EL (cell line): Measurements from ENCODE around the gene SUMO4.

Experiments used
- DNase-seq: peaks from one replicate; pipeline ENCODE4 v3.0.0-alpha.2; 2016

SUMO4 gene

GRCh38 chr6:149400050-149400449, at the start of gene SUMO4:
TSS of gene SUMO4 (plus strand) at chr6:149400262. CDS start at chr6:149400392, 130 bp downstream.
- DNase-seq: no peak

GRCh38 chr6:149354009-149354408, 46.1 kb upstream of the SUMO4 start:
- no peak for DNase-seq

DNA sequence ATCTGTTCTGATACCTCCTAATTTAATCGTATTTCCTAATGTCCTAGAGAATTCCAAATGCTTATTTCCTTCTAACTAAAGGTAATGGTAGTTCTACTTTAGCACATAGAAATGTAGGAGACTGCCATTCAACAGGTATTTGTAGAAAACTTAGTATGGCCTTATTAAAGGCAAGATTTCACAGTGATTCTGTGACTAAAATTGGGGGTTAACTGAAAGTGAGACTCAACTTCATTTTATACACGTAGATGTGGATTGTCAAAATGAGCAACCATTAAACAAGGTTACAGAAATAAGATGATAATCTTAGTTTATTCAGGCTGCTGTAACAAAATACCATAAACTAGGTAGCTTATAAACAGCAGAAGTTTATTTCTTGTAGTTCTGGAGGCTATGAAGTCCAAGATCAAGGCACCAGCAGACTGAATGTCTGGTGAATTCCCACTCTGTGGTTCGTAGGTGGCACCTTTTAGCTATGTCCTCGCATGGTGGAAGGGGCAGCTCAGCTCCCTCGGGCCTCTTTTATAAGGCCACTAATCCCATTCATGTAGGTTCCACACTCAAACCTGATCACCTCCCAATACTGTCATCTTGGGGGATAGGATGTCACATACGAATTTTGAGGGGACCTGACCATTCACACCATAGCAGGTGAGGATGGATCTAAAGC, 43.8 kb upstream of the SUMO4 start:
- DNase-seq: no peak

DNA sequence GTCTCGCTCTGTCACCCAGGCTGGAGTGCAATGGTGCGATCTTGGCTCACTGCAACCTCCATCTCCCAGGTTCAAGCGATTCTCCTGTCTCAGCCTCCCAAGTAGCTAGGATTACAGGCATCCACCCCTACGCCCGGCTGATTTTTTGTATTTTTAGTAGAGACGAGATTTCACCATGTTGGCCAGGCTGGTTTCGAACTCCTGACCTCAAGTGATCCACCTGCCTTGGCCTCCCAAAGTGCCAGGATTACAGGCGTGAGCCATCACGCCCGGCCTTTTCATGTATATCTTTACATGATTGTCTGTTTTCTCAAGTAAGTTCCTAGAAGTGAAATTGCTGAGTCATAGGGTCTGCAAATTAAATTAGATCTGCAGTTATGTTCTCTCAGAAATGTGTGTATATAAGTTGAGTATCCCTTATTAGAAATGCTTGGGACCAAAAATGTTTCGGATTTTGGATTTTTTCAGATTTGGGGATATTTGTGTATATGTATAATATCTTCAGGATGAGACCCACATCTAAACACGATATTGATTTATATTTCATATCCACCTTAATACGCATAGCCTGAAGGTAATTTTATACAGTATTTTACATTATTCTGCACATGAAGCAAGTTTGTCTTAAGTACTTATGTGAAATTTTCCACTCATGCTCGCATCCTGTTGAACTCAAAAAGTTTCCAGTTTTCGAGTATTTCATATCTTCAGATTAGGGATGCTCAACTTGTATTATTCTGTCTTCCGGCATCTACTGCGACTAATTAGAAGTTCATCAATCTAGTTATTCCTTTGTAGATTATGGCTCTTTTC, 42.1 kb upstream of the SUMO4 start:
- DNase-seq: no peak

- DNase-seq: no peak
Observed at GRCh38 chr6:149359440-149359839, 40.6 kb upstream of the SUMO4 start.

DNA sequence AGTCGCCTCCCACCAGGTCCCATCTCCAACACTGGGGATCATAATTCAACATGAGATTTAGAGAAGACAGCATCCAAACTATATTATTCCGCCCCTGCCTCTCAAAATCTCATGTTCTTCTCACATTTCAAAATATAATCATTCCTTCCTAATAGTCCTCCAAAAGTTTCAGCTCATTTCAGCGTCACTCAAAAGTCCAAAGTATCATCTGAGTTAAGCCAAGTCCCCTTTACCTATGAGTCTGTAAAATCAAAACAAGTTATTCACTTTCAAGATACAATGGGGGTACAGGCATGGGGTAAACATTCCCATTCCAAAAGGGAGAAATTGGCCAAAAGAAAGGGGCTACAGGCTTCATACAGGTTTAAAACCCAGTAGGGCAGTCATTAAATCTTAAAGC, 39.5 kb upstream of the SUMO4 start:
- DNase-seq: no peak

- DNase-seq: no peak
Observed at GRCh38 chr6:149362289-149362688, 37.8 kb upstream of the SUMO4 start.

DNA sequence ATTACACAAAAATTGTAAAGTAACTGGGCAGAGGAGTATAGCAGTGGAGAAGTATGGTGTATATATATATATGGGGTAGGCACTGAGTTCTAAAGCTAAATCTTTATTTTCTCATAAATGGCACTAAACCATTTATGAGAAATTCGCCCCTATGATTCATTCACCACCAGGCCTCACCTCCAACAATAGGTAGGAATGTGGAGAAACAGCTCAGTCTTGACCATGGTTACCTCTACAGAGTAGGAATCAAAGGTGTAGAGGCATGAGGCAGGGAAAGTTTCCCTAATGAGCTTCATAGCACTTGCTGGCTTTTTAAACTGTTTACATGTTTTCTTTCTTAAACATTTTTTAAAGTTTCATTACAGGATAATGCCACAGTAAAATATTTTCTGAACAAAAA, 36.9 kb upstream of the SUMO4 start:
- no peak for DNase-seq

DNA sequence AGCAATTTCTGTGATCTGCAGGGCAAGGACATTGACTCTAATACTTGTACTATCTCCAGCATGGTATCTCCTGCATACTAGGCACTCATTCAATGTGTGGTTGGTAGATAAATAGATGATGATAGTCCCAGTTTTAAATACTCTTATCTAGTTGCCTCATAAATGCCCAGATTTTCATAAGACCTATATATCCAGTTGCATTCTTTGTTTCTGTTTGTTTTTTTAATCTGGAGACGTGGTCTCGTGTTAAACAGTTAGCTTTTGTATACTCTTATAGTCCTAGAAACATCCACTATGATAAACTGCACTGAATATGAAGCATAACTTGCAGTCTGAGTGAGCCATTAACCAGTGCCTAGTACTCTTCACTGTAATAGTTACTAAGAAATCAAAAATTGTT, 35.5 kb upstream of the SUMO4 start:
- no peak for DNase-seq

- no peak for DNase-seq
Observed at GRCh38 chr6:149365197-149365596, 34.9 kb upstream of the SUMO4 start.

DNA sequence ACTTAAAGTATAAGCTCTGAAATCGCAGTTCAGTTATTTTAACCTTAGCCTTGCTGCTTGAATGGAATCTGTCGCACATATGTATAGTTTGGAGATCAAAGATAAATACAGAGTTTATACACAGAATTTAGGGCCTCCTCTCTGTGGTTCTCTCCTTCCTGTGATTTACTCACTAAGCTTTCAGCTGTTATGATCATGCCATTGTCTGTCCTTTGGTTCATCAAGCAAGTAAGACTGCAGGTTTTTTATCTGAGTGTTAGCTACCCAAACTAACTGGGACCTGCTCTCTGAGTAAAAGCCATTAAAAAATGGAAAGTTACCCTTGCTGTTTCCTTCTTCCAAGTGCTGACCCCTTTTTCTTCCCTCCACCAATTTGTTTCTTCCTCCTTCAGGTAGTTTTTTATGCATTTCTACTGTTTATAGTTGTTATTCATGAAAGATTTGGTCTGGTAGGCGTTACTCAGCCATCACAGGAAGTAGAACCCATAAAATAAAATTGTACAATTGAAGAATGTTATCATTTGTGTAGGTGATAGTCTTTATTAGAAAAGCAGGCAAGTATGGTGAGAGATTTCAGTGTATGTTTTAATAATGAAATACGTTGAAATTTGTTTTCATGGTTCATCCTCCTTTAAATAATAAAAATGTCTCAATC, 33.7 kb upstream of the SUMO4 start:
- no peak for DNase-seq

- no peak for DNase-seq
Observed at GRCh38 chr6:149368065-149368464, 32.0 kb upstream of the SUMO4 start.

- no peak for DNase-seq
Observed at GRCh38 chr6:149371154-149371553, 28.9 kb upstream of the SUMO4 start.

- DNase-seq: no peak
Observed at GRCh38 chr6:149372062-149372461, 28.0 kb upstream of the SUMO4 start.

DNA sequence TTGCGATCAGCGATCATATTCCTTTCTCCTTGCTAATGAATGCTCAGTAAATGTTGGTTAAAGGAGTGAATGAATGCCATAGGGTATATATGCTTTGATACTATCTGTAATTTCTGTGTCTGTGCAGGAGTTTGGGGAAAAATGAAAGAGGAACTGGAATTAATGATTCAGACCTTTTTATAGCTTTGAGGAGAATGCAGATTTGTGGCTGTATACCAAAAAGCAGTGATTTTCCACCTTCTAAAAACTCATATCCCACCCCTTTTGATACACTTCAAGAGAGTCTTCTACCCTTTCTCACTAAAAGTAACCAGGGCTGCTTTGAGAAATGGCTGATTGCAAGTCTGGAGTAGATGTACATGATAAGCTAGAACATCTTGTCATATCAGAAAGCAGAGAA, 26.6 kb upstream of the SUMO4 start:
- DNase-seq: no peak

- DNase-seq: no peak
Observed at GRCh38 chr6:149379977-149380376, 20.1 kb upstream of the SUMO4 start.

- DNase-seq: no peak
Observed at GRCh38 chr6:149380523-149380922, 19.5 kb upstream of the SUMO4 start.

DNA sequence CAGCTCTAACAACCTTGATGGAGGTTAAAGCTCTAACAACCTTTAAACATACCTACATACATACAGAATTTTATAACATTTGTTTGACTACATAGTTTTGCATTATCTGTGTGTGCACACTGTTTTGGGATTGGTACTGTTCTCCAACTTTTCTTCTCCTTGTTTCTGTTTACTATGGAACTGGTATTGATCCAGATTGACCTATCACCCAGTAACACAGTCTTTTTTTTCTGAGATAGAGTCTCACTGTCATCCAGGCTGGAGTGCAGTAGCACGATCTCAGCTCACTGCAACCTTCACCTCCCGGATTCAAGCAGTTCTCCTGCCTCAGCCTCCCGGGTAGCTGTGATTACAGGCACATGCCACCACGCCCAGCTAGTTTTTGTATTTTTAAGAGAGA, 16.7 kb upstream of the SUMO4 start:
- no peak for DNase-seq

- DNase-seq: no peak
Observed at GRCh38 chr6:149384464-149384863, 15.6 kb upstream of the SUMO4 start.

GRCh38 chr6:149385998-149386646, 13.9 kb upstream of the SUMO4 start:
- no peak for DNase-seq

- no peak for DNase-seq
Observed at GRCh38 chr6:149387779-149388512, 12.1 kb upstream of the SUMO4 start.

- DNase-seq: no peak
Observed at GRCh38 chr6:149389509-149390297, 10.4 kb upstream of the SUMO4 start.
